ENCODE data around the gene ZNF791. TPM values are rescaled to one million over a fixed set of nuclear protein-coding genes. Genes with fewer than 3 reads are reported as not detected.
A peak's percentile ranks its signal among the peaks of the same experiment; 100 is the strongest.

ZNF791 gene
- total RNA-seq, 2 experiments from 2014 or later = 102 to 103 TPM

DNA sequence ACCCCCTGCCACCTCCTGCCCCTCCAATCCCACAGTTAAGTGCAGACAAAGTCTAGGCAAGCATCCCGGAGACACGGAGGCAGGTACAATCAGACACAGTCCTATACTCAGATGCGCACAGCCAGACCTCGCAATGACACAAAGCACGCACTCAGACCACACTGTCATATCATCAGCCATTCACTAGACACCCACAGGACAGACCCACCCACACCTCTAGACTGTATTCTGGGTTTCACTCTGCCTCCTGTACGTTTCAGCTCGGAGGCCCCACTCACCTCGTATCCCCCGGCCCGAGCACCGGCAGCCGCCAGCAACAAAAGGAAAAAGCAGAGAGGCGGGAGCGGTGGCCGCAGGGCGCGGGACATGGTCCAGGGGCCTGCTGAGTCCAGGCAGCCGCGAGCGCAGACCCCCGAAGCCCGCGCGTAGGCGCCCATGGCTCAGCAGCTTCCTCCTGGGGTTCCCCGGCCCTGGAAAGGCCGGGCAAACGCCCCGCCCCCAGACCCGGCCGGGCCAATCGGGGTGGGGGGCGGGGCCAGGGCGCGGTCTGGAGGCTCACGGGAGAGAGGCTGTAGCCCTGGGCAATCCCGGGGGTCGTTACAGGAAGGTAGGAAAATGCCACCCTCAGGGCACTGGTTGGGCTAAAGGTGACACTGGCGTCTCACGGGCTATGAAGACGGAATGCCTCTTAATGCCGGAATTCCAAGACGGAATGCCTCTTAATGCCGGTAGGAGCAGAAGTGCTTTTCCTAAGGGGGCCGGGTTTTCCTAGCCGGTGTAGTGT is 55.7 kb downstream of the ZNF791 start, which contains the start of the genes MAN2B1 and WDR83:
Gene MAN2B1, minus strand, starts transcription at position 478 of the 784 bp plus-strand sequence. Its CDS starts 41 bp downstream, at position 437.
Gene WDR83, plus strand, starts transcription at position 543 of the 784 bp plus-strand sequence. CDS start 2,984 bp downstream, outside the sequence.
- H3K36me3 ChIP-seq (ENCODE audit: insufficient read depth, low read length) = peaks cover 33% of the 10 kb centered on the region
- Mint-ChIP-seq H3K9me3 (no peaks in the 10 kb centered on the region), H3K4me1 (ENCODE audit: low read depth) (peaks cover 48% of the 10 kb centered on the region), H3K27ac (peak within 1 kb of the TSS; percentile 98), H3K27me3 (no peaks in the 10 kb centered on the region), H3K36me3 (ENCODE audit: low read depth) (peaks cover 48% of the 10 kb centered on the region), H3K4me3 (peak within 1 kb of the TSS; percentile 92)
- H3K9me3 ChIP-seq (ENCODE audit: control insufficient read depth in 1 of 2, insufficient read depth in 1 of 2, low read length in 2 of 2) = no peaks in the 10 kb centered on the region
- DNase-seq = peak; percentile 49 to 92 (median 71)
- ChIA-PET CTCF (interaction anchor here (0.6 to 1.7 kb wide), 4 partner anchors 27 to 299 kb away, joined by 3 to 14 read pairs (median 4); no protein-coding TSS in a partner anchor), POLR2A (interaction anchor here (0.5 to 2.9 kb wide), 8 partner anchors 15 to 125 kb away, joined by 3 to 13 read pairs (median 5); partner anchors contain the start of genes DHPS, JUNB, TRIR and ZNF490)
- H3K27me3 ChIP-seq (ENCODE audit: control insufficient read depth in 1 of 2, insufficient read depth in 2 of 2, low read length in 2 of 2) = no peaks in the 10 kb centered on the region
- H3K27ac ChIP-seq (ENCODE audit: low read depth in 1 of 2, low read length in 2 of 2) = peak within 1 kb of the TSS; percentile 82 to 85
- TF ChIP-seq CTCF (IDR thresholded peaks at IDR 0.05) = no peak
- H3K4me1 ChIP-seq (ENCODE audit: insufficient read depth, low read length) = peaks cover 66% of the 10 kb centered on the region
- peak within 1 kb of the TSS; percentile 94 for H3K4me3 ChIP-seq (ENCODE audit: low read length)
- intact Hi-C loops (cut with DNase I, micrococcal nuclease) = loop anchor here (2.0 to 5.0 kb wide), 5 partner anchors 34 to 744 kb away; partner anchors contain the start of genes JUNB (in 1 of the 2), ZNF490 (in 1 of the 2) and ZNF791 (in 1 of the 2)
- ATAC-seq (ENCODE audit: poor library complexity) = peak; percentile 69

DNA sequence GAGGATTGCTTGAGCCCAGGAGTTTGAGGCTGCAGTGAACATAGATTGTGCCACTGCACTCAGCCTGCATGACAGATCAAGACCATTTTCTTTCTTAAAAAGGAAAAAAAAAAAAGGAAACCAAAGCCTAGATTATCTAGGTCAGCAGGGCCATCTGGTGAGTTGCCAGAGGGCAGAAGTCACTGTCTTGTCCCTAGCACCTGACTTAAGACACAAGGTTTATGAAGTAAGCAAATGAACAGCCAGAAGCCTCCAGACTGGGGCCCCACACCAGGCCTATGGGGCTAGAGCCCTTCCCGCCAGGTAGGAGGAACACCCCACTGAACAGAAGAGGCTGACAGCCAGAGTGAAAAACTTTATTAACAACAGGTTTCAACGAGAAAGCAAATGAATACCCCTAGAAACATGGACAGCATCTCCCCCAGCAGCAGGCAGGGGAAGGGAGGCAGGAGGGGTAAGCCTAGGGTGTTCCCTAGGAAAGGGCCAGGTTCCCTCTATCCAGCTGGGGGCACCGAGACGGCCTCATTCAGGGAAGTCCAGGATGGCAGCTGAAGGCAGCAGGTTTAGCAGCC is 57.1 kb downstream of the ZNF791 start:
- CTCF ChIA-PET = no interaction called here
- Histone ChIP-seq H3K27ac (ENCODE audit: low read depth in 1 of 2, low read length in 2 of 2) (peak overlapping the region in 1 of 2 donors; percentile 99), H3K9me3 (ENCODE audit: control insufficient read depth in 1 of 2, insufficient read depth in 1 of 2, low read length in 2 of 2) (no peaks in the 10 kb centered on the region), H3K27me3 (ENCODE audit: control insufficient read depth in 1 of 2, insufficient read depth in 2 of 2, low read length in 2 of 2) (no peaks in the 10 kb centered on the region), H3K36me3 (ENCODE audit: insufficient read depth, low read length) (peaks cover 27% of the 10 kb centered on the region), H3K4me1 (ENCODE audit: insufficient read depth, low read length) (peaks cover 66% of the 10 kb centered on the region), H3K4me3 (ENCODE audit: low read length) (no peak overlapping the region)
- Mint-ChIP-seq H3K36me3 (ENCODE audit: low read depth) (peaks cover 57% of the 10 kb centered on the region), H3K4me1 (ENCODE audit: low read depth) (peaks cover 53% of the 10 kb centered on the region), H3K27me3 (no peaks in the 10 kb centered on the region), H3K27ac (peak overlapping the region; percentile 98), H3K9me3 (no peaks in the 10 kb centered on the region), H3K4me3 (peak overlapping the region; percentile 92)
- no peak for ATAC-seq (ENCODE audit: poor library complexity)
- intact Hi-C loops (cut with DNase I, micrococcal nuclease) = loop anchor here (2.0 to 5.0 kb wide), 6 partner anchors 27 to 746 kb away; partner anchors contain the start of genes JUNB (in 1 of the 2), ZNF490 (in 1 of the 2) and ZNF791 (in 1 of the 2)
- DNase-seq = no peak
- no peak for TF ChIP-seq CTCF (IDR thresholded peaks at IDR 0.05)
- POLR2A ChIA-PET = interaction anchor here (0.6 to 1.3 kb wide), 2 partner anchors 29 to 55 kb away, joined by 3 to 6 read pairs; partner anchors contain the start of gene FBXW9

- Mint-ChIP-seq H3K9me3 (no peaks in the 10 kb centered on the region), H3K27ac (peak overlapping the region; percentile 98), H3K4me1 (ENCODE audit: low read depth) (peaks cover 53% of the 10 kb centered on the region), H3K4me3 (peak overlapping the region; percentile 92), H3K27me3 (no peaks in the 10 kb centered on the region), H3K36me3 (ENCODE audit: low read depth) (peaks cover 54% of the 10 kb centered on the region)
- ATAC-seq (ENCODE audit: poor library complexity) (no peak), DNase-seq (no peak)
- Histone ChIP-seq H3K4me1 (ENCODE audit: insufficient read depth, low read length) (peaks cover 66% of the 10 kb centered on the region), H3K27me3 (ENCODE audit: control insufficient read depth in 1 of 2, insufficient read depth in 2 of 2, low read length in 2 of 2) (no peaks in the 10 kb centered on the region), H3K9me3 (ENCODE audit: control insufficient read depth in 1 of 2, insufficient read depth in 1 of 2, low read length in 2 of 2) (no peaks in the 10 kb centered on the region), H3K27ac (ENCODE audit: low read depth in 1 of 2, low read length in 2 of 2) (peak overlapping the region; percentile 89 to 99), H3K4me3 (ENCODE audit: low read length) (peak overlapping the region; percentile 85), H3K36me3 (ENCODE audit: insufficient read depth, low read length) (peaks cover 25% of the 10 kb centered on the region)
- ChIA-PET POLR2A (interaction anchor here (0.6 to 2.0 kb wide), 9 partner anchors 13 to 124 kb away, joined by 3 to 28 read pairs (median 6); partner anchors contain the start of genes DHPS, FBXW9 and TRIR), CTCF (interaction anchor here (0.9 to 2.4 kb wide), 2 partner anchors 28 to 104 kb away, joined by 4 to 16 read pairs; no protein-coding TSS in a partner anchor)
- intact Hi-C loops (cut with DNase I, micrococcal nuclease) = loop anchor here (2.0 to 5.0 kb wide), 5 partner anchors 28 to 746 kb away; partner anchors contain the start of gene JUNB (in 1 of the 2)
- TF ChIP-seq CTCF (IDR thresholded peaks at IDR 0.05) = no peak
Observed at GRCh38 chr19:12668346-12668745, 57.6 kb downstream of the ZNF791 start.
